A673 (cell line): ENCODE measurements around the gene CKMT2. TPM values are rescaled to one million over a fixed set of nuclear protein-coding genes. Genes with fewer than 3 reads are reported as not detected.
"Not testable (repeated sequence)": the region's sequence is repeated elsewhere in the genome, so short reads cannot be mapped to it uniquely, and the experiment has no call there.

Experiments
- BruUV-seq: library from RNA; stranded (reverse); fragments of 400-500 nt; replicated peaks from 2 replicates; lab custom pipeline; 2021; lab: Mats Ljungman, UMichigan
- CTCF ChIA-PET: fragments of 300-600 bp; sonication (Branson Sonifier 250); formaldehyde crosslinking; loops from one replicate; lab custom pipeline; 2022; ENCODE audit warnings: antibody characterized with exemption; lab: Charles Lee
- POLR2A ChIA-PET: fragments of 300-600 bp; sonication (Branson Sonifier 250); formaldehyde crosslinking; loops from one replicate; lab custom pipeline; 2022; ENCODE audit warnings: antibody characterized with exemption; ENCODE audit not compliant: low non-redundant PET; lab: Charles Lee
- DNase-seq: peaks from one replicate; pipeline ENCODE4 v3.0.0-alpha.2; 2015; ENCODE audit warnings: low spot score
- H3K27ac ChIP-seq: fragments of 200-600 bp; sonication (generic); 2 replicates; pipeline ENCODE4 v1.5.1; 2016; ENCODE audit warnings: mixed run types, low read depth, mild to moderate bottlenecking, mixed read lengths, antibody characterized with exemption, low read length; ENCODE audit not compliant: poor library complexity, severe bottlenecking
- H3K27me3 ChIP-seq: fragments of 200-600 bp; sonication (generic); replicated peaks from 2 replicates; pipeline ENCODE4 v1.6.1; 2017; ENCODE audit warnings: mixed run types, low read depth, mild to moderate bottlenecking, mixed read lengths, antibody characterized with exemption, low read length; ENCODE audit not compliant: insufficient read depth, poor library complexity
- H3K36me3 ChIP-seq: fragments of 200-600 bp; sonication (generic); 2 replicates; pipeline ENCODE4 v1.6.1; 2016; ENCODE audit warnings: mixed run types, mild to moderate bottlenecking, mixed read lengths, antibody characterized with exemption, low read length; ENCODE audit not compliant: insufficient read depth, poor library complexity, severe bottlenecking
- H3K4me1 ChIP-seq: fragments of 200-600 bp; sonication (generic); 2 replicates; pipeline ENCODE4 v1.6.1; 2017; ENCODE audit warnings: mixed run types, mild to moderate bottlenecking, mixed read lengths, antibody characterized with exemption, low read length; ENCODE audit not compliant: insufficient read depth, poor library complexity, severe bottlenecking
- H3K4me3 ChIP-seq: fragments of 200-600 bp; sonication (generic); 2 replicates; pipeline ENCODE4 v1.5.1; 2016; ENCODE audit warnings: low read depth, mixed run types, mild to moderate bottlenecking, mixed read lengths, low read length; ENCODE audit not compliant: poor library complexity, severe bottlenecking
- H3K9me3 ChIP-seq: fragments of 200-600 bp; sonication (generic); 2 replicates; pipeline ENCODE4 v1.6.1; 2016; ENCODE audit warnings: mixed run types, low read depth, mild to moderate bottlenecking, mixed read lengths, antibody characterized with exemption, low read length; ENCODE audit not compliant: poor library complexity, severe bottlenecking
- EZH2 ChIP-seq: fragments of 200-600 bp; sonication (generic); IDR thresholded peaks from 2 replicates; pipeline ENCODE4 v1.6.1; 2017; ENCODE audit warnings: borderline replicate concordance, low read depth, mild to moderate bottlenecking, mixed read lengths, antibody characterized with exemption, low read length; ENCODE audit not compliant: poor library complexity, severe bottlenecking
- intact Hi-C: fragments of 100-400 bp; cut with micrococcal nuclease; formaldehyde crosslinking; loops from one replicate; pipeline ENCODE4 v1.10.0; 2022; ENCODE audit not compliant: unreplicated experiment
- total RNA-seq: library from RNA; stranded (reverse); gene quantifications from 2 replicates; pipeline ENCODE4 v1.2.3, GENCODE V29; 2021
- TF ChIP-seq, protein P1 (sequence below): fragments of 300-800, 200-600 bp; sonication (generic); conservative IDR thresholded peaks from 2 replicates; pipeline ENCODE4 v1.5.1; 2017; ENCODE audit warnings: low read depth, mild to moderate bottlenecking, antibody characterized with exemption, low read length, moderate library complexity, mixed read lengths

The CKMT2 gene
- total RNA-seq, 1 experiment from 2014 or later: not detected

GRCh38 chr5:81290146-81290545 lies 57.0 kb downstream of the CKMT2 start:
- BruUV-seq: no TSS peak
- H3K4me3 ChIP-seq: no peak overlapping the region
- no peaks in the 10 kb centered on the region for H3K36me3 ChIP-seq
- H3K27ac ChIP-seq: no peak overlapping the region
- H3K27me3 ChIP-seq: no peaks in the 10 kb centered on the region
- H3K4me1 ChIP-seq: no peaks in the 10 kb centered on the region
- ChIA-PET CTCF (no interaction called here), POLR2A (no interaction called here)
- TF ChIP-seq EZH2: no peak
- TF ChIP-seq, protein P1, sequence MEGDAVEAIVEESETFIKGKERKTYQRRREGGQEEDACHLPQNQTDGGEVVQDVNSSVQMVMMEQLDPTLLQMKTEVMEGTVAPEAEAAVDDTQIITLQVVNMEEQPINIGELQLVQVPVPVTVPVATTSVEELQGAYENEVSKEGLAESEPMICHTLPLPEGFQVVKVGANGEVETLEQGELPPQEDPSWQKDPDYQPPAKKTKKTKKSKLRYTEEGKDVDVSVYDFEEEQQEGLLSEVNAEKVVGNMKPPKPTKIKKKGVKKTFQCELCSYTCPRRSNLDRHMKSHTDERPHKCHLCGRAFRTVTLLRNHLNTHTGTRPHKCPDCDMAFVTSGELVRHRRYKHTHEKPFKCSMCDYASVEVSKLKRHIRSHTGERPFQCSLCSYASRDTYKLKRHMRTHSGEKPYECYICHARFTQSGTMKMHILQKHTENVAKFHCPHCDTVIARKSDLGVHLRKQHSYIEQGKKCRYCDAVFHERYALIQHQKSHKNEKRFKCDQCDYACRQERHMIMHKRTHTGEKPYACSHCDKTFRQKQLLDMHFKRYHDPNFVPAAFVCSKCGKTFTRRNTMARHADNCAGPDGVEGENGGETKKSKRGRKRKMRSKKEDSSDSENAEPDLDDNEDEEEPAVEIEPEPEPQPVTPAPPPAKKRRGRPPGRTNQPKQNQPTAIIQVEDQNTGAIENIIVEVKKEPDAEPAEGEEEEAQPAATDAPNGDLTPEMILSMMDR: no peak
- intact Hi-C loops: no loop called here
- peaks cover 16% of the 10 kb centered on the region for H3K9me3 ChIP-seq
- no peak for DNase-seq

DNA sequence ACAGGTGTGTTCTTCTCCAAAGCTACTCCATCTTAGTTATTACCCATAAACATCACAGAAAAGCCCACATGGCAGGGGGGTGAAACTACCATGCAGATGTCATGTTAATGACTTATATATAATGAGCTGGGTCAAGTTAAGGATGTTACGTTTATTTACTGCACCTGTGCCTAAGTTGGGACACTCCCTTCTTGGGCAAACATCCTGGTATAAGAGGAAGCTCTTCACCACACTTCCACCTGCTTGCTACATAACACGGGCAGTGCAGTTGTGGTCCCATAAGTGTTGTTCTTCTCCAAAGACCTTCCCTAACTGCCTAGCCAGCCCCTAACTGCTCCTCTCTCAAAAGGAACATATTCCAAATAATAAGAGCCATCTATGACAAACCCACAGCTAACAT lies 59.0 kb downstream of the CKMT2 start:
- BruUV-seq: no TSS peak
- TF ChIP-seq EZH2: no peak
- TF ChIP-seq, protein P1: no peak
- Histone ChIP-seq H3K4me3 (no peak overlapping the region), H3K27ac (no peak overlapping the region), H3K4me1 (peaks cover 1% of the 10 kb centered on the region), H3K9me3 (peaks cover 16% of the 10 kb centered on the region), H3K27me3 (no peaks in the 10 kb centered on the region), H3K36me3 (no peaks in the 10 kb centered on the region)
- ChIA-PET POLR2A (no interaction called here), CTCF (no interaction called here)
- intact Hi-C loops: no loop called here
- DNase-seq: no peak

DNA sequence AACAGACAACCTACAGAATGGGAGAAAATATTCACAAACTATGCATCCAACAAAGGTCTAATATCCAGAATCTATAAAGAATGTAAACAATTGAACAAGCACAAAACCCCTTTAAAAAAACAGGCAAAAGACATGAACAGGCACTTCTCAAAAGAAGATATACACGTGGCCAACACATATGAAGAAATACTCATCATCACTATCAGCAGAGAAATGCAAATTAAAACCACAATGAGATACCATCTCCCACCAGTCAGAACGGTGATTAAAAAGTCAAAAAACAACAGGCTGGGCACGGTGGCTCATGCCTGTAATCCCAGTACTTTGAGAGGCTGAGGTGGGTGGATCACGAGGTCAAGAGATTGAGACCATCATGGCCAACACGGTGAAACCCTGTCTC lies 60.9 kb downstream of the CKMT2 start:
- Histone ChIP-seq H3K9me3 (peaks cover 16% of the 10 kb centered on the region), H3K4me1 (peaks cover 15% of the 10 kb centered on the region)
- H3K36me3 ChIP-seq, H3K27me3 ChIP-seq, intact Hi-C loops, POLR2A ChIA-PET, H3K27ac ChIP-seq, DNase-seq, H3K4me3 ChIP-seq, CTCF ChIA-PET, BruUV-seq: not testable (repeated sequence)

DNA sequence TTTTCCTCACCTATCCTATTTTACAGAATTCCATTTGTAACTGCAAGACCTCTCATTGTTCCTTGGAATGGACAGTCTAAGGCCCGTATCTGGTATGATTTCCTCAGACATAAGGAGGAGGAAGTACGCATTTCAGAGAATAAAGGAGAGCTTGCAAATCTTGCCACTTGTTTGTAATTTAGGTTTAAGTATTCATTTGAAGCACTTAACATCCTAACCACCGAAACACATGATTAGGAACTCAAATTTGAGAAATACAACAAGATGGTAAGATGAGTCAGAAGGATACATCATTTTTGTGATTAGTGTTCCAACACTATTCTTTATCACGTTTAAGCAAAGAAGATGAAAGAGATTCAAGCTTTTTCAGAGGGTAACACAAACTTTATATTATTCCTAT lies 64.4 kb downstream of the CKMT2 start:
- POLR2A ChIA-PET: no interaction called here
- Histone ChIP-seq H3K4me3 (no peak overlapping the region), H3K9me3 (peaks cover 6% of the 10 kb centered on the region), H3K27me3 (no peaks in the 10 kb centered on the region), H3K4me1 (peaks cover 34% of the 10 kb centered on the region), H3K27ac (no peak overlapping the region), H3K36me3 (no peaks in the 10 kb centered on the region)
- CTCF ChIA-PET: no interaction called here
- peak; percentile 73 for DNase-seq
- intact Hi-C loops: loop anchor here (5.0 kb wide), 1 partner anchor 610 kb away; no protein-coding TSS in a partner anchor
- BruUV-seq: no TSS peak
- no peak for TF ChIP-seq EZH2
- TF ChIP-seq, protein P1: no peak
